ENCODE measurements around the gene ZDHHC20. TPM values are rescaled to one million over a fixed set of nuclear protein-coding genes. Genes with fewer than 3 reads are reported as not detected.
A peak's percentile ranks its signal among the peaks of the same experiment; 100 is the strongest.

The ZDHHC20 gene
- polyA plus RNA-seq, 1 of the 3 experiments (the other 2 are of a cell fraction) = 8.7 TPM

- CTCF ChIA-PET = no interaction called here
Measured at GRCh38 chr13:21426238-21426637, 32.9 kb downstream of the ZDHHC20 start.

DNA sequence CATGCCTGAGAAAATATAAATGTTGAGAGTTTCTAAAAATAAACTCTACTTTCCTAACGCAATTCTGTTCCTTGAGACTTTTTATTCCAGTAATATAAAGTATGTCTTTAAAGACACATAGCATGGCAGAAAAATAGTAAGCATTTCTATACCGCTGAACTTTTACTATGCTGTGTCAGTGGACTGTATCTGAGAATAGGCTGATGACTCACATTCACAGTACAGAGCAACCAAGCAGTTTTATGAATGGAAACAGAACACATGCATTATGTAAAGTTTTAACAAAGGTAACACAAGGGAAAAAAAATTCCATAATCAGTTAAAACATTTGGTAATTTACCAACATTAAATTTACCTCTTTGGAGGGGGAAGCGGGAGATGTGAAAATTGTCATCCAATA lies 38.4 kb downstream of the ZDHHC20 start:
- Histone ChIP-seq H3K4me2 (no peak overlapping the region), H3K9me3 (no peaks in the 10 kb centered on the region), H3F3A (replicated peaks; ENCODE audit: insufficient read depth) (peaks cover 5% of the 10 kb centered on the region), H3K27me3 (ENCODE audit: insufficient read depth) (no peaks in the 10 kb centered on the region), H4K20me1 (ENCODE audit: insufficient read depth) (no peaks in the 10 kb centered on the region), H3K4me1 (ENCODE audit: control insufficient read depth in 1 of 2, insufficient read depth in 2 of 2, low read depth in 1 of 2, low read length in 1 of 2) (0 out of 4 replicates have a peak, but pooled peaks cover 0 to 3% of the 10 kb centered on the region in 2 experiments), H3K9me2 (no peaks in the 10 kb centered on the region), H3K4me3 (ENCODE audit: low read depth in 2 of 2, low read length in 1 of 2) (no peak overlapping the region), H2AFZ (ENCODE audit: low read depth) (no peak overlapping the region), H3K9ac (no peak overlapping the region), H3K79me2 (ENCODE audit: insufficient read depth) (0 out of 2 replicates have a peak, but pooled peaks cover 3% of the 10 kb centered on the region), H3K36me3 (replicated peaks in 1 of 2; ENCODE audit: control insufficient read depth in 1 of 2, insufficient read depth in 2 of 2, low read length in 1 of 2) (peaks cover 0 to 6% of the 10 kb centered on the region in 2 experiments), H3K27ac (ENCODE audit: low read depth in 2 of 2, low read length in 1 of 2) (peak overlapping the region in 1 of 2 experiments; percentile 18; a peak in 1 of 4 replicates)
- TF ChIP-seq JUND (IDR thresholded peaks at IDR 0.05) (peak; percentile 34; the same call in 1 of the 2 replicates), EZH2phosphoT487 (IDR thresholded peaks at IDR 0.05; ENCODE audit: borderline replicate concordance, low read depth) (no peak)
- no peak for DNase-seq
- WGBS (ENCODE audit: low lambda C conversion rate) = 72% methylated on average over 3 of the region's 3 CpGs
- POLR2A ChIA-PET = no interaction called here
- CTCF ChIA-PET = no interaction called here

More at GRCh38 chr13:21426238-21426637, 32.9 kb downstream of the ZDHHC20 start:
- Histone ChIP-seq H3K27me3 (ENCODE audit: insufficient read depth) (no peaks in the 10 kb centered on the region), H3K9ac (no peak overlapping the region), H3K4me1 (ENCODE audit: control insufficient read depth in 1 of 2, insufficient read depth in 2 of 2, low read depth in 1 of 2, low read length in 1 of 2) (no peaks in the 10 kb centered on the region), H3F3A (replicated peaks; ENCODE audit: insufficient read depth) (peaks cover 5% of the 10 kb centered on the region), H3K4me2 (no peak overlapping the region), H3K79me2 (ENCODE audit: insufficient read depth) (peaks cover 17% of the 10 kb centered on the region; the same call in 1 of the 2 replicates), H4K20me1 (ENCODE audit: insufficient read depth) (no peaks in the 10 kb centered on the region), H3K9me3 (no peaks in the 10 kb centered on the region), H3K36me3 (replicated peaks in 1 of 2; ENCODE audit: control insufficient read depth in 1 of 2, insufficient read depth in 2 of 2, low read length in 1 of 2) (peaks cover 0 to 4% of the 10 kb centered on the region in 2 experiments), H3K27ac (ENCODE audit: low read depth in 2 of 2, low read length in 1 of 2) (no peak overlapping the region), H3K4me3 (ENCODE audit: low read depth in 2 of 2, low read length in 1 of 2) (no peak overlapping the region), H2AFZ (ENCODE audit: low read depth) (no peak overlapping the region), H3K9me2 (no peaks in the 10 kb centered on the region)
- TF ChIP-seq RFX5 (IDR thresholded peaks at IDR 0.05; ENCODE audit: low read length) = no peak
- no peak for TF ChIP-seq CHD2 (IDR thresholded peaks at IDR 0.05; ENCODE audit: low read length, partially characterized antibody)
- no peak for TF ChIP-seq NFIC (IDR thresholded peaks at IDR 0.05; ENCODE audit: borderline replicate concordance)
- no peak for TF ChIP-seq ELF1 (IDR thresholded peaks at IDR 0.05)
- no peak for TF ChIP-seq TAF1 (IDR thresholded peaks at IDR 0.05; ENCODE audit: borderline replicate concordance, low read depth, low read length)
- no peak for TF ChIP-seq NRF1 (IDR thresholded peaks at IDR 0.05; ENCODE audit: low read depth, low read length)
- no peak for TF ChIP-seq RAD21 (IDR thresholded peaks at IDR 0.05; ENCODE audit: low read length)
- TF ChIP-seq USF1 (IDR thresholded peaks at IDR 0.05; ENCODE audit: borderline replicate concordance, low read depth) = no peak
- TF ChIP-seq YY1 (IDR thresholded peaks at IDR 0.05; ENCODE audit: low read depth) = no peak
- no peak for TF ChIP-seq SMC3 (IDR thresholded peaks at IDR 0.05; ENCODE audit: low read depth, low read length)
- no peak for TF ChIP-seq RCOR1 (IDR thresholded peaks at IDR 0.05; ENCODE audit: low read length)
- no peak for TF ChIP-seq TCF12 (IDR thresholded peaks at IDR 0.05)
- TF ChIP-seq GATA2 (CRISPR knock-in tag; IDR thresholded peaks at IDR 0.05) = no peak
- TF ChIP-seq FOSL2 (IDR thresholded peaks at IDR 0.05; ENCODE audit: borderline replicate concordance, low read depth) = no peak
- POLR2A ChIA-PET = interaction anchor here (0.6 kb wide), 1 partner anchor 62 kb away, joined by 4 read pairs; no protein-coding TSS in a partner anchor
- DNase-seq = no peak
- 54% methylated on average over 1 of the region's 1 CpG for WGBS (ENCODE audit: low lambda C conversion rate)
